SK-N-SH treated with all-trans-retinoic acid at 6 μM for 48 hours (cell line): Measurements from ENCODE around the gene DNER.

Source experiments
- TCF4 ChIP-seq: fragments of 250-450 bp; sonication (Bioruptor Pico); IDR thresholded peaks from 2 replicates; pipeline ENCODE4 v1.8.0; 2021; ENCODE audit warnings: mild to moderate bottlenecking, moderate library complexity, borderline replicate concordance
- ZFP30 ChIP-seq: fragments of 450-650 bp; formaldehyde crosslinking; IDR thresholded peaks from 2 replicates; pipeline ENCODE4 v1.5.0; 2022; ENCODE audit warnings: mild to moderate bottlenecking, moderate library complexity
- ZNF70 ChIP-seq: fragments of 450-650 bp; formaldehyde crosslinking; IDR thresholded peaks from 2 replicates; pipeline ENCODE4 v1.5.0; 2020; ENCODE audit warnings: mild to moderate bottlenecking, moderate library complexity

- no peak for TF ChIP-seq ZNF70 (CRISPR knock-in tag)
- no peak for TF ChIP-seq ZFP30 (CRISPR knock-in tag)
- no peak for TF ChIP-seq TCF4 (CRISPR knock-in tag)
Measured at GRCh38 chr2:229708335-229708734, 6.0 kb downstream of the DNER start.
